Activated CD4-positive, alpha-beta T cell treated with anti-CD3 and anti-CD28 coated beads, Interleukin-2, amount 50 U/mL, for 1 hour (primary cell): ENCODE measurements around the gene CTU2.
A peak's percentile ranks its signal among the peaks of the same experiment; 100 is the strongest.

ENCODE experiments used
- DNase-seq: peaks from one replicate; pipeline ENCODE4 v3.0.0-alpha.2; 2020

CTU2 gene

GRCh38 chr16:88747588-88748301 is 41.4 kb downstream of the CTU2 start:
- peak; percentile 41 for DNase-seq

- no peak for DNase-seq
These were observed 42.1 kb downstream of the CTU2 start for GRCh38 chr16:88748364-88748763.

GRCh38 chr16:88749358-88749757 is 43.1 kb downstream of the CTU2 start:
- DNase-seq = no peak

GRCh38 chr16:88750854-88751253 is 44.6 kb downstream of the CTU2 start:
- DNase-seq = no peak

- DNase-seq = no peak
These were observed 46.2 kb downstream of the CTU2 start for GRCh38 chr16:88752386-88753002.

DNA sequence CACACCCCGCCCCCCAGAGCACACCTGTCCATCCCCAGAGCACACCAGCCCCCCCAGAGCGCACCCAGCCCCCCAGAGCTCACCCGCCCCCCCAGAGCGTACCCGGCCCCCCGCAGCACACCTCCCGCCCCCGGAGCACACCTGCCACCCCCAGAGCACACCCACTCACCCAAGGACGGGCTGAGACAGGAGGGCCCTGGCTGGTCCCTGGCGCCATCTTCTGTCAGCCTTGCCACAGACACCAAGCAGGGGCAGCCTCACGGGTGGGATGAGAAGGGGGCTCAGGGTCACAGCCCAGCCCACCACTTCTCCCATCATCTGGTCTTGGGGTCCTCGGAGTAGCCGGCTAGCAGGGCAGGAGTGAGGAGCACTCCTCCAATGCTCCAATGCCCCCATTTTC is 46.9 kb downstream of the CTU2 start:
- DNase-seq = no peak

GRCh38 chr16:88753602-88754001 is 47.3 kb downstream of the CTU2 start:
- DNase-seq = no peak

DNA sequence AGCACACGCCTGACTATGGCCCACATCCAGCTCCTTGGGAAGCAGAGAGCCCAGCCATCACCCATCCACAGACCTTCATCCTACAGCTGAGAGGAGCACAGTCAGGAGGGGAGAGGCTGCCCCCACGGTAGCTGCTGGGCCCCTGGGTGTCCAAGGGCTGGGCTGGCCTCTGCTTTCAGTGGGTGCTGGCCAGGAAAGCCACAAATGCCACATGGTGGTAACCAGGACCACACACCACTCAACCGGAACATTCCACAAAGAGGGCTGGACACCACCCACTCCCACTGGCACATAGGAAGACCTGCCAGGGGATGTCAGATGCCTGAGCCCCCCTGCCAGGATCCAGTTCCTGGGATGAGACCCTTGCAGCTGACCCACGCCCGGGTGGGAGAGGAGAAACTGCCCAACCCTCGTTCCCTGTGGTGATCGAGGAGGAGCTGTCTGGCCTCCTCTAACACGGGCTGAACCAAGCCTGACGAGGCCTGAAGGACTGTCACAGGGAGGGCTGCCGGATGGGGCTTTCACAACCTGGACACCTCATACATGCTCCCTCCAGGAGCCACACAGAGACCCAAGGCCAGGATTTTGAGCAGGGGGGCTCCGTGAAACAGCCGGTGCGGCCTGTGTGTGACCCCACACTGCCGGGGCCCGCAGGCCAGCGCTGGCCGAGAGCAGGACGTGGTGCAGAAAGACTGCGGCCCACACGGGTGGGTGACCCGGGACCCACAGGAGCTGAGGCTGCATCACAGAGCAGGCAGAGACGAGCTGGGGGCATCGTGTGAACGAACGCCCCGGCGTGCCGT is 48.0 kb downstream of the CTU2 start:
- no peak for DNase-seq

- DNase-seq = no peak
These were observed 48.8 kb downstream of the CTU2 start for GRCh38 chr16:88754912-88755744.

DNA sequence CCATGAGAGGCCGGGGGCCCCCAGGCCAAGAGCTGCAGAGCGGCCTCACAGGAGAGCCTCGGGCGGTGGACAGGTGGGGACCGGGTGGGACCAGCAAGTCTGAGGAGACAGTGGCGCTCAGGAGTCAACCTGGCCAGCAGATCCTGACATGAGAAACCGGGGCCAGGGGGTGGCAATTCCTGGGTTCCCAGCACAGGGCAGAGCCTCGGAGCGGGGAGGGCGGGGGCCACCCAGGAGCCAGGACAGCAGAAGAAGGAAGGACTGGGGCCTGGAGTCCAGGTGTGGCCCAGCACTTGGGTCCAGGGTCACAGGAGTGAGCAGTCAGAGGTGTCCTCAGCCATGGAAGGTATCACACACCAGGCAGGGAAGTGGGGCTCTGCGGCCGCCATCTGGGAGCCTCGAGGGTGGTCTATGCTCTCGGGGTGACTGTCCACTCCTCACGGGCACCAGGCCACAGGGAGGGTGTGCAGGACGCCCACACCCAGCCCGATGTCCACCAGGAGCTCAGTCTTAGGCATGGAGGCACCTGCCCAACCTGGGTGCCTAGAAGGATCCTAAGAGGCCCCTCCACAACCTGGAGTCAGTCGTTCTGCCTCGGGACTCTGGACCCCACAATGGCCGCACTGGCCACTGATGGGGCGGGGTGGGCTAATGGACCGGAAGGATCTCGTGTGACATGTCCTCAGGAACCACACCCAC is 49.6 kb downstream of the CTU2 start:
- no peak for DNase-seq

DNA sequence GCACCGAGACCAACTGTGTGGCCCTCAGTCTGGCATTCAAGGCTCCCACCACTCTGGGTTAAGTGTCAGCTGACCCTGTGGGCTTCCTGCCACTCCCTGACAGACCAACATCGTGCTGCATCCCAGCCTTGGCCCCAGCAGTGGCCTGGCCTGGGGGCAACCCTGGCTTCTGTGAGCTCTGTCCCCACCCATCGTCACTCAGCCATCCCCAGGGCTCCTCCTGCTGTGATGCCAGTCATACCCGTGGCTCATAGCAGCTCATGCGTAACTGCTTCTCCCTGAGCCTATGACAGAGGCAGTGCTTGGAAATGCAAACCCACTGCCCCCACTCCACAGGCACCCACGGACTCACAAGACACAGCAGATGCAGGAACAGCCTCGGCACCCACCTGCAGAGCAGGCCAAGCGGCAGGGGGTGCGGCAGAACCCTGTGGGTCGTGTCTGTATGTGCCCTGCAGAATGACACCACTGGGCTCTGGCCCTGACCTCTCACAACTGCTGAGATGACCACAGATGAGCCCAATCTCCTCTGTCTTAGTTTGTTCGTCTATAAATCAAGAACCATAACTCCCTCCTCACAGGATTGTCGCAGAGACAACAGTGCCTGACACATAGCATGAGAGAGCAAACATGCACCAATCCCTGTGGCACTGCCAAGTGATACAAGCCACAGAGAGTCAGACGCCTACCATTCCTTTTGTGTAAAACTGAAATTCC is 52.1 kb downstream of the CTU2 start:
- no peak for DNase-seq

- DNase-seq = no peak
These were observed 52.6 kb downstream of the CTU2 start for GRCh38 chr16:88758944-88759244.

GRCh38 chr16:88759245-88759975 is 53.1 kb downstream of the CTU2 start:
- peak; percentile 62 for DNase-seq

GRCh38 chr16:88759976-88760350 is 53.7 kb downstream of the CTU2 start:
- no peak for DNase-seq

DNA sequence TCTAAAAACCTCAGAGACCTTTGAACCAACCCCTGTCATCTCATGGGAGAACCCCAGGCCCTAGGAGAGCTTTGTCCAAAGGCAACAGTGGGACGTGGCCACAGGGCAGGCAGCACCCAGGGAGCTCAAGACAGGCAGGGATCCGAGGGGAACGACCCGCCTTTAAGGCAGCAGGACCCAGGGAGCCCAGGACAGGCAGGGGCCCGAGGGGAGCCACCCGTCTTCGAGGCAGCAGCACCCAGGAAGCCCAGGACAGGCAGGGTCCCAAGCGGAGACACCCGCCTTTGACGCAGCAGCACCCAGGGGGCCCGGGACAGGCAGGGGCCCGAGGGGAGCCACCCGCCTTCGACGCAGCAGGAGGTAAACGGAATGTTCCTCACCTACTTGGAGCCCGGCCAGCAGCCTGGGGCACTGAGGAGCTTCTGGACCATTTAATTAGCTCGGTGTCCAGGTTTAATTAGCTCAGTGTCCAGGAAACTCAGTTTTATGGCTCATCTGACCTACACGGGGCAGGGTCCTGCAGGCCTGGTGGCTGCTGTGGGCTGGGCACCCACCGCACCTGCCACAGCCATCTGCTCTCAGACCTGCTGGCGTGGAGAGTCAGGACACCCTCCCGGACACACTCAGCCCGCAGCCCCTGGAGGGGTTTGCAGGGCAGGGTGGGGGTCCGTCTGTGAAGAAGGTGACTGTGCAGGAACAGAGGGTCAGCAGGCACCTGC is 54.3 kb downstream of the CTU2 start:
- no peak for DNase-seq

GRCh38 chr16:88761143-88761534 is 54.8 kb downstream of the CTU2 start:
- DNase-seq = no peak

DNA sequence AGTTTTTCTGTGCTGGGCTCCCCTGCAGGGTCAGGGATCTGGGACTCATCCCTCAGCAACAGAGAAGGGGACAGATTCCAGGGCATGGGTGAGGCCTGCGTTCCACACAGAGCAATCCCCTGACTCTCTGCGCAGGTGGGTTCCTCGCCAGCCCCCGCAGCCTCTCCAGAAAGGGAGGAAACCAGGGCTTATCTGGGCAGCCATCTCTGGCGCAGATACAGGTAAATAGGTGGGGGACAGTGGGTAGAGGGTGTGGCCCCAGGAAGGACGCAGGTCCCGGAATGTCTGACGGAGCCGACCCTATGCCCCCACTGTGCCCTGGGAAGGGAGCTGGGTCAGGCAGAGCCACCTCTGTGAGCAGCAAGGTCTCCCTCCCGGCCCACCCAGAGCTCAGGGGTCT is 55.5 kb downstream of the CTU2 start:
- DNase-seq = no peak

GRCh38 chr16:88762258-88762870 is 56.1 kb downstream of the CTU2 start:
- DNase-seq = no peak

GRCh38 chr16:88762941-88763340 is 56.6 kb downstream of the CTU2 start:
- no peak for DNase-seq

GRCh38 chr16:88763502-88764053 is 57.3 kb downstream of the CTU2 start:
- no peak for DNase-seq
